ENCODE measurements around the gene FTO. TPM values are rescaled to one million over a fixed set of nuclear protein-coding genes. Genes with fewer than 3 reads are reported as not detected.

The FTO gene
- total and polyA plus RNA-seq, 2 of the 13 experiments (the other 11 are each of a cell fraction or from before 2014, with no cell fraction given) = 41.6 to 55.8 TPM

- TF ChIP-seq, protein P1, sequence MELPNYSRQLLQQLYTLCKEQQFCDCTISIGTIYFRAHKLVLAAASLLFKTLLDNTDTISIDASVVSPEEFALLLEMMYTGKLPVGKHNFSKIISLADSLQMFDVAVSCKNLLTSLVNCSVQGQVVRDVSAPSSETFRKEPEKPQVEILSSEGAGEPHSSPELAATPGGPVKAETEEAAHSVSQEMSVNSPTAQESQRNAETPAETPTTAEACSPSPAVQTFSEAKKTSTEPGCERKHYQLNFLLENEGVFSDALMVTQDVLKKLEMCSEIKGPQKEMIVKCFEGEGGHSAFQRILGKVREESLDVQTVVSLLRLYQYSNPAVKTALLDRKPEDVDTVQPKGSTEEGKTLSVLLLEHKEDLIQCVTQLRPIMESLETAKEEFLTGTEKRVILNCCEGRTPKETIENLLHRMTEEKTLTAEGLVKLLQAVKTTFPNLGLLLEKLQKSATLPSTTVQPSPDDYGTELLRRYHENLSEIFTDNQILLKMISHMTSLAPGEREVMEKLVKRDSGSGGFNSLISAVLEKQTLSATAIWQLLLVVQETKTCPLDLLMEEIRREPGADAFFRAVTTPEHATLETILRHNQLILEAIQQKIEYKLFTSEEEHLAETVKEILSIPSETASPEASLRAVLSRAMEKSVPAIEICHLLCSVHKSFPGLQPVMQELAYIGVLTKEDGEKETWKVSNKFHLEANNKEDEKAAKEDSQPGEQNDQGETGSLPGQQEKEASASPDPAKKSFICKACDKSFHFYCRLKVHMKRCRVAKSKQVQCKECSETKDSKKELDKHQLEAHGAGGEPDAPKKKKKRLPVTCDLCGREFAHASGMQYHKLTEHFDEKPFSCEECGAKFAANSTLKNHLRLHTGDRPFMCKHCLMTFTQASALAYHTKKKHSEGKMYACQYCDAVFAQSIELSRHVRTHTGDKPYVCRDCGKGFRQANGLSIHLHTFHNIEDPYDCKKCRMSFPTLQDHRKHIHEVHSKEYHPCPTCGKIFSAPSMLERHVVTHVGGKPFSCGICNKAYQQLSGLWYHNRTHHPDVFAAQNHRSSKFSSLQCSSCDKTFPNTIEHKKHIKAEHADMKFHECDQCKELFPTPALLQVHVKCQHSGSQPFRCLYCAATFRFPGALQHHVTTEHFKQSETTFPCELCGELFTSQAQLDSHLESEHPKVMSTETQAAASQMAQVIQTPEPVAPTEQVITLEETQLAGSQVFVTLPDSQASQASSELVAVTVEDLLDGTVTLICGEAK (IDR thresholded peaks at IDR 0.05) = no peak
- TF ChIP-seq, protein P1 (CRISPR knock-in tag; IDR thresholded peaks at IDR 0.05) = no peak
- TF ChIP-seq ZNF713 (CRISPR knock-in tag; IDR thresholded peaks at IDR 0.05) (no peak), ZC3H13 (CRISPR knock-in tag; IDR thresholded peaks at IDR 0.05) (no peak)
These were observed 452.4 kb downstream of the FTO start (continued) for GRCh38 chr16:54156349-54156748.

GRCh38 chr16:54158986-54159385, 455.0 kb downstream of the FTO start:
- Histone ChIP-seq H2AFZ (ENCODE audit: low read length) (no peak overlapping the region), H3K9me3 (ENCODE audit: low read length) (no peaks in the 10 kb centered on the region), H3K79me2 (ENCODE audit: insufficient read depth, low read length) (no peaks in the 10 kb centered on the region), H3K4me1 (ENCODE audit: insufficient read depth, low read length) (peaks cover 64% of the 10 kb centered on the region), H3K4me2 (ENCODE audit: low read depth, low read length) (no peak overlapping the region), H3K9ac (ENCODE audit: insufficient read depth, low read depth, low read length) (no peak overlapping the region), H3K27ac (ENCODE audit: extremely low read length, insufficient read depth, low read length) (no peak overlapping the region), H3K27me3 (ENCODE audit: control insufficient read depth in 1 of 2, insufficient read depth in 2 of 2, low read length in 2 of 2) (no peaks in the 10 kb centered on the region), H4K20me1 (ENCODE audit: insufficient read depth, low read length) (no peaks in the 10 kb centered on the region), H3K4me3 (replicated peaks in 1 of 3; ENCODE audit: insufficient read depth in 1 of 3, low read depth in 2 of 3, low read length in 3 of 3) (no peak overlapping the region), H3K36me3 (replicated peaks in 1 of 2; ENCODE audit: control insufficient read depth in 1 of 2, insufficient read depth in 2 of 2, low read length in 2 of 2) (no peaks in the 10 kb centered on the region)
- POLR2A ChIA-PET = interaction anchor here (1.2 to 1.6 kb wide), 2 partner anchors 17 to 34 kb away, joined by 3 to 5 read pairs; no protein-coding TSS in a partner anchor
- 92% methylated on average over 4 of the region's 4 CpGs for WGBS (ENCODE audit: low lambda C conversion rate)
- CTCF ChIA-PET (ENCODE audit: low intra/inter-chr PET ratio, low total read pairs) = no interaction called here
- intact Hi-C loops (cut with micrococcal nuclease; ENCODE audit: unreplicated experiment) = no loop called here
- BruUV-seq (replicated peaks) = no TSS peak
- in situ Hi-C loops (cut with HindIII; ENCODE audit: extremely low pct_ligation_motif_present, low pct_unique_long_range_greater_than_20kb) = no loop called here
- ATAC-seq (no peak), DNase-seq (ENCODE audit: low spot score) (no peak), FAIRE-seq (no peak)
- no peak for TF ChIP-seq KAT2B (IDR thresholded peaks at IDR 0.05; ENCODE audit: borderline replicate concordance, low read depth, low read length)
- no peak for TF ChIP-seq KDM5B (CRISPR knock-in tag; IDR thresholded peaks at IDR 0.05; ENCODE audit: borderline replicate concordance)
- no peak for TF ChIP-seq ZNF788 (CRISPR knock-in tag; IDR thresholded peaks at IDR 0.05; ENCODE audit: borderline replicate concordance)
- TF ChIP-seq ETV6 (CRISPR knock-in tag; conservative IDR thresholded peaks at IDR 0.05) = no peak
